ENCODE measurements around the gene PAX9.
A peak's percentile ranks its signal among the peaks of the same experiment; 100 is the strongest.

PAX9 gene

GRCh38 chr14:36661506-36662257, at the start of gene PAX9:
TSS of gene PAX9 (plus strand) at chr14:36661860. CDS start at chr14:36662090, 230 bp downstream.
- peak in 1 of 2 donors; percentile 41 for DNase-seq (ENCODE audit: low read depth in 2 of 2)

GRCh38 chr14:36617824-36618223, 43.8 kb upstream of the PAX9 start:
- DNase-seq (ENCODE audit: low read depth in 2 of 2), result no peak

DNA sequence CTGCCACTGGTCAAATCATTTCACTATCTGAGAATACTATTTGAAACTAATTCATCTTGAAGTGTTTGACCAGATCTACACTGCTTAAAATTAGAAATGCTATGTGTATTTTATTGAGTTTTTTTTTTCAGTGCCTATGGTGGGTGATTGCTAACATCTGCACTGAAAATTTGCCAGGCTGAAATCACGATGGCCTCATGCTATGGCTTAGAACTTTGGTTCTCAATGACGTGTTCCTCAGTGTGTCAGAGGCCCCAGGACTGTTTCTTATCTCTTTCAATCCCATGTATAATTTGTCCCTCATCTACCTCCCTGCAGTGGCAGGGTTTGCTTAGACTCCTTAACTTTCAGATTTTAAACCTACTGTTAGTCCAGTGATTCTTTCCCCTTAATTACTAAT, 43.0 kb upstream of the PAX9 start:
- no peak for DNase-seq (ENCODE audit: low read depth in 2 of 2)

DNA sequence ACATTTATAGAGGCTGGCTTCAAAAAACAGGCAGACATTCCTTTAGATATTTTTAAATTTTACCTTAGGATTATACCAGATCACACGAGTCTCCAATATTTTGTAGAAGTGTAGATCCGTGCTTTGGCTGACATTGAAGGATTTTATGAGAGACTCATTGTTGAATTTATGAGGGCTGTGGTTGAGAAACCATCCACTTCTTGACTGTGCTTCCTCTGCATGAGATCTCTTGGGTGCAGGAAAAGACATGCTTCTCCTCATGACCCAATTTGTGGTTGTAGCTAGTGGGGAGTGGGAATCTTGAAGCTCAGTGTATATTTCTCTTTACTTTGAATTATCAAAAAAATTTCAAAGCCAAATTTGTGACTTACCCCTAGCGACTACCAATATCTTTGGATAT, 42.5 kb upstream of the PAX9 start:
- no peak for DNase-seq (ENCODE audit: low read depth in 2 of 2)

- no peak for DNase-seq (ENCODE audit: low read depth in 2 of 2)
Observed at GRCh38 chr14:36619853-36620252, 41.8 kb upstream of the PAX9 start.

DNA sequence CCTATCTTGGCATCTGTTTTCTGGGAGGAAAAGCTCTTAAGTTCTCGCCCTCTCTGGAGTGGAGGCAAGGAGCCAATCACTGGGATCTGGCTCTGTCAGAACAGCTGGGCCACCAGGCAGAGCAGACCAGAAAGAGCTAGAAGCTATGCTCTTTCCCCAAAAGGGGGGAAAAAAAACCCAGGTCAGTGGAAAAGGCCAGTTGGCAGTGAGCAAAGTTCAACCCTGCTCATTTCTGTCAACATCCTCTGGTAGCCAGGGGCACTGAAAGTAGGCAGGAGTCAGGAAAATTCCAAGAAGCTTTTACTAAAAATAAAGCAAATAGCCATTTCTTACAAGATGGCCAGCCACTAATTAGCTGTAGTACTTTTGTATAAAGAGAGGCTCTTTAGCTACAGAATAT, 36.6 kb upstream of the PAX9 start:
- no peak for DNase-seq (ENCODE audit: low read depth in 2 of 2)

GRCh38 chr14:36625436-36625835, 36.2 kb upstream of the PAX9 start:
- DNase-seq (ENCODE audit: low read depth in 2 of 2), result no peak

DNA sequence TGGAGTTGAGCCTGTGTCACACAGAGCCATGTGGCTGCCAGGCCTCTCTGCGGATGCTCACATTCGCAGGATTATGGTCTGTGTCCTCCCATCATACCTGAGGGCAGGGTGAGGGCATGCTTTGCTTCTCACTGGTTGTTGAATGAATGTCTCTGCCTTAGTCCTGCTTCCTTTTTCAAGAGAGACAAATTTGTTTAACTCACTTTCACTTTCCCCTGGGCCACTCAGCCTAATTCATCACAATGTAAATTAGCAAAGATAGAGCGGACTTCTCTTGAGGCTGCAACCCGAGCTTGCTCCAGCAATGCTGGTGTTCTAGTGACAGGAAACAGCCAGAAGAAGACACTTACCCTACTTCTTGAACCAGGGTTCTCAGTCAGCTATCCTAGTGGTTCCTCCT, 35.5 kb upstream of the PAX9 start:
- DNase-seq (ENCODE audit: low read depth in 2 of 2), result no peak

GRCh38 chr14:36627981-36628380, 33.7 kb upstream of the PAX9 start:
- no peak for DNase-seq (ENCODE audit: low read depth in 2 of 2)

DNA sequence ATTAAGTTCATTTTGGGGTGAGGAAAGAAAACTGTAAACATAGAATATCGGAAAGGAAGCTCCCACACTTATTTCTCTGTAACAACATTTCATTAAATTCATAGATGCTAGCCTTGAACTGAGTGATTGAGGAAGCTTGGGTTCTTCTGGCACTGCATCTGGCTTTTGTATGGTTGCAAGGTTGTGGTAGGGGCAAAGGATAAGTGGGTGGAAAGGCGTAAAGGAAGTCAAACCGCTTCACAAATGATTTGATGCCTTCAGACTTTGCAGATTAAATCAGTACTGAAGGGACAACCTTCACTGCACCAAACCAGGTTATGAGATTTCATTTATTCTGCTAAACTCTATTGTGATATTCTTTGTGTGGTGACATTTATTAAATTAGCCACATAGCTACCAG, 28.1 kb upstream of the PAX9 start:
- DNase-seq (ENCODE audit: low read depth in 2 of 2), result no peak

- no peak for DNase-seq (ENCODE audit: low read depth in 2 of 2)
Observed at GRCh38 chr14:36646664-36647416, 14.8 kb upstream of the PAX9 start.

DNA sequence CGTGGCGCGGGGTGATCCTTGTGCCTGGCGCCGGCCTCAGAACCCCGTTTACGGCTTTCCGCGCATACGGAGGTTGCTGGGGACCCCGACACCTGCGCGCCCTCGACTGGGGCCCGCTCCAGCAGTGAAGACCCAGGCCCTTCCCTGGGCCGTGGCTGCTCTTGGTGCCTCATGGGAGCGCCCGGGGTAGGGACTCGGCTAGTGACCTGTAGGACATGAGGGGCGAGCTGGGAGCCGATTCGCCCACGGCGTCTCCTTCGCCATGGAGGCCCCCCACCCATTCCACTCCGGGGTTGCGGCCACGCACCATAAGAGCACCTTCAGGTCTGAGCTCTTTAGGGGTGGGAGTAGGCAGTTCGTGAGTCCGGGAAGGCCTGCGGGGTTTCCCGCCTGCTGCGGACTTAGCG, 14.2 kb upstream of the PAX9 start:
- no peak for DNase-seq (ENCODE audit: low read depth in 2 of 2)

- no peak for DNase-seq (ENCODE audit: low read depth in 2 of 2)
Observed at GRCh38 chr14:36647824-36648753, 13.6 kb upstream of the PAX9 start.

DNA sequence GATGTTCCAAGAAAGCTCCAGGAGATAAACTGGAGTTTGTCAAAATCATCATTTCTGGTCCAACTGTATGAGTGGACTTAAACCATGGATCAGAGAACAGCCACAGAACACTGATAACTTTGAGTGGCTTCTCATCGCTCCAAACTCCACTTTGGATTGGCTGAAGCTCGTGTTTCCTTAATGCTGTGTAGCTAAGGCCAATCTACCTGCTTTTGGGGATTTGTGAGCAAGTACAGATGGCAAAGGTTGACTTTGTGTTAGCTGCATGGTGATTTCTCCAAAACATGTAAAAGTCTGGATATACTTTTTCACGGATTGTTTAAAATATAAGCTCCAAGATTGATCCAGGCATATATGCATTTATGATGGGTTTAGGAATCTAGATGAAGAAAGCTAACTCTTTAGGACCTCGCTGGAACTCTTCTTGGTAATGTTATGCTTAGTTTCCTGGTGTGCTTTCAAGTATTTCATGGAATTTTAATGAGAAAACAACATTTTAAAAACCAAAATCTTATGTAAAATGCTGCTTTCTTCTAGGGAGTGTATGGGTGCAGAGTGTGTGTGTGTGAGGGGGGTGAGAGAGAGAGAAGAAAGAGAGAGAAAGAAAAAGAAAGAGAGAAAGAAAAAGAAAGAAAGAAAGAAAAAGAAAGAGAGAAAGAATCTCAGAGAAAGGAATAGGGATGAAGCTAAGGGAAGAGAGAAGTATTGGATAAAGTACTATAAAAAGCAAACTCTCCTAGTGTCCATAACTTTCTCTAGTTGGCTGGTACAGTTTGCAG, 11.6 kb upstream of the PAX9 start:
- DNase-seq (ENCODE audit: low read depth in 2 of 2), result no peak

DNA sequence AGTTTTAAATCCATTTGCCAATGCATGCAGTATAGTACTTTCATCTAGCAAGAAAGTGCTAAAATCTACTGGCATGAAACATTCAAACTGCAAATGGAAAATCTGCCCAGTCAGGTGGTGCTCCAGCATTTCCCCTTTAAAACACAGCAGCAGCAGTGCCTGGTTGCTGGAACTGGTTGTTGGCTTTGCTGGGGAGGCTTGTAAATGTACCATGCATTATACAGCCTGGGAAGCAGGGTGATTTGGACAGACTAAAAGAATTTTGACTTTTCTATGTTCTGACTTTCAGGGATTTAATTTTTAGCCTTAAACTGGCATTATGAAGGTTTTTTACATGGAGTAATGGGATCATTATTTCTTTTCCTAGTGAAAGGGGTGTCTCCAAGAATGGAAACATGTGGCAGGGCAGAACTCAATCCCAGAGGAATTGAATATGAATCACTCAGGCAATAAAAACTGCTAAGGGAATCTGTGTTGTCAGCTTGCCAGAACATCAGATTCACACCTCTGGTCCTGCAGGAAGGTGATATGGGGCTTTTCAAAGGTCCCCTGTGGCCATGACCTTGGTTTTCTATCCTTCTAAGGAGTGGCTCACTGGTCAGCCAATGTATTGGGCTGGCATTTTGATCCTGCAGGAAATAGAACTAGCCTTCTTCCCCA, 9.0 kb upstream of the PAX9 start:
- no peak for DNase-seq (ENCODE audit: low read depth in 2 of 2)

GRCh38 chr14:36653413-36653812, 8.2 kb upstream of the PAX9 start:
- DNase-seq (ENCODE audit: low read depth in 2 of 2), result no peak

GRCh38 chr14:36653962-36654793, 7.5 kb upstream of the PAX9 start:
- no peak for DNase-seq (ENCODE audit: low read depth in 2 of 2)

DNA sequence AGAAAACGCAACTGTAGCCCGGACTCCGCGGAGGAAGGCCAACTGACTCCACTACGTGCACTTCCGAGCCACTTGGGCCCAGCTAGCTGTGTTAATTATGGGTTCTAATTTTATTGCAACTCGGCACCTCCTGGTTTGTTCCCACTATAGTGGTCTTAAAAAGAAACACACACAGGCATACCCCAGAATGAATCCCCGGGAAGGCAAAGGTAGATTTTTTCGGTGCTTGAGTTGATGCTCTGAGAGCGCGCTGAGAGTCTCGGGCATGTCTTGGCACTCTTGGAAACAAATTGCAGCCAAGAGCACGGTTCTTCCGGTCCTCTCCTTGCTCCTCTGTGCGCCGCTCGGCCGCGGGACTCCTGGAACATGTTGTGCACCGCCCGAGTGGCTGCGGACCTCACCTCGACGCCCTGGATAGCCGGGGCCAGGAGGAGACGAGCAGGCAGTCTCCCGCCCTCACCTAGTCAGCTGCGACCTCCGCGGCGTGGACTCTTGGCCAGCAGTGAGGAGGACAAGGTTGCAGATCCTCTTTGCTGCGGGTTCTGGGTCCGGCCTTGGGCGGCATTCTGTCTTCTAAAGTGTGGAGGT, 6.8 kb upstream of the PAX9 start:
- DNase-seq (ENCODE audit: low read depth in 2 of 2), result no peak

GRCh38 chr14:36655571-36655962, 6.1 kb upstream of the PAX9 start:
- no peak for DNase-seq (ENCODE audit: low read depth in 2 of 2)

All from stimulated activated CD8-positive, alpha-beta memory T cell treated with anti-CD3 and anti-CD28 coated beads, Interleukin-2, amount 100 ng/mL, for 48 hours (primary cell).